Frontal cortex (tissue), 4 donors: ENCODE data around the gene HK1. TPM values are rescaled to one million over a fixed set of nuclear protein-coding genes. Genes with fewer than 3 reads are reported as not detected.

Experiments
- DNase-seq, 2 donors: peaks; one replicate each; pipeline ENCODE4 v3.0.0; 2012; ENCODE audit warnings: low spot score in 2 of 2
- FAIRE-seq: peaks from 2 replicates; lab custom pipeline; 2012; peaks lifted over from hg19 to GRCh38; lab: Jason Lieb, UNC
- total RNA-seq: library from RNA; depleted of rRNA; stranded (reverse); fragments of >200 nt; gene quantifications from one replicate; pipeline ENCODE4 v1.2.3, GENCODE V29; 2014
- donor health status: control.
- donor health status: control.
- donor health status: control.

HK1 gene
- total RNA-seq: 114 TPM

- DNase-seq (no peak), FAIRE-seq (no peak)
Observed at GRCh38 chr10:69278446-69278963, at the start of gene HK1. Gene HK1, plus strand, starts transcription at chr10:69278496.

GRCh38 chr10:69229616-69229916, 48.7 kb upstream of the HK1 start:
- FAIRE-seq: no peak

GRCh38 chr10:69230128-69230527, 48.2 kb upstream of the HK1 start:
- FAIRE-seq: no peak
- DNase-seq: no peak

More at GRCh38 chr10:69229616-69229916, 48.7 kb upstream of the HK1 start:
- DNase-seq: no peak

DNA sequence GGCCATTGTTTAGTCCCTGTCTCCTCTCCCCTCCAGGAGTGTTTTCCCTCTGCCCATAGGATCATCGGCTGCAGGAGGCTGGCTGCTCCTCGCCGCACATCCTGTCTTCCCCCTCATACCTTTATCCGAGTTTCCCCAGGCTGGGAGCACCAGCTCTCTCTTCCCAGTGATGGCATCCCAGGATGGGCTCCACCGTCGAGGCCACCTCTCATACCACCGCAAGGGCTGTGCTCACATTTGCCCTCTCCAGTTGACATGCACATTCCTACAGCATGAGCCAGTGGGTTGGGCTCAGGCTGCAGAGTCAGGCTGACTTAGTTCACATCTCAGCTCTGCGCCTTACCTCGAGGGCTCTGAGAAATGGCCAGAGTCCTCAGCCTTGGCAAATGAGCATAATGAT, 46.0 kb upstream of the HK1 start:
- DNase-seq (no peak), FAIRE-seq (no peak)

GRCh38 chr10:69232736-69233480, 45.4 kb upstream of the HK1 start:
- FAIRE-seq: no peak
- no peak for DNase-seq

- DNase-seq: no peak
- FAIRE-seq: no peak
Observed at GRCh38 chr10:69234447-69234846, 43.8 kb upstream of the HK1 start.

DNA sequence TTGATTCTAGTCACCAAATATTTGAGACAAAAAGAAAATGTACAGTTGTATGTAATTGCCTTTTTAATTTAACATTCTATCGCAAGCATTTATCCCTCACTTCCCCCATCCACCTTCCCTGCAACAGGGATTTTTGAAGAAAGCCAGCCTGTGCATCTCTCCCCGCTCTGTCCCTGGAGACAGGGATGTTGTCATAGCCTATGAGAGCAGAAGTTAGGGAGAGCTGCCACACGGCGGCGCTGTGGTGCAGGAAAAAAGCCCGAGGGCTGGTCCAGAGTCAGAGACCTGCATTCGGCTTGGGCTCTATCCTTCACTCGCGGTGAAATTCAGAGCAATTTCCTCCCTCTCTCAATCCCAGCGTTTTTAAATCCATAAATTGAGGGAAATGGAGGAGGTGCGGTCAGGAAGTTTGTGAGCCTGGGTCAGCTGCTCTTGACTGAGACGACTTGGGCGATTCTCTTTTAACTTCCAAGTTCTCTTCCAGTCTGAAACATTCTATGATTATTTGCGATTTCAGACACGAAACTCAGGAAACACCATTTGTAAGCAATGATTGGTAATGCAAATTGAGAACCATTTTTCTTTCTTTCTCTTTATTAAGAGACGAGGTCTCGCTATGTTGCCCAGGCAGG, 40.7 kb upstream of the HK1 start:
- DNase-seq (peak; percentile 59 to 84), FAIRE-seq (no peak)

DNA sequence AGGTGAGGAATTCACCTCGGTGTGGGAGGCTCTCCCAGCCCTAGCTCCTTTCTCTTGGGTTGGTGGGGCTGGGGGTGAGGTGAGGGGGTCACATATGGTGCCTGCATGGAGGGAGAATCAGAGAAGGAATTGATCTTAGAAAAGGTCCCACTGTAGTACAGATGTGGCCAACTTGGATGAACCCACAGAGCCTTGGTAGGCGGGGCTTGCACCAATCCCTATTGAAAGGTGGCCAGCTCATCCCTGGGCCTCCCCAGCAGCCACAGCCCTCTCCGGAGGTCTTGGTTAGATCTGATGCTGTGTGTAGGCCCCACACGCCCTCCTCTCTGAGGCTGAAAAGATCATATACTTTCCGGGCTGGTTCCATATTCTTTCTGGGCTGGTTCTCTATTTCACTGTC, 39.2 kb upstream of the HK1 start:
- FAIRE-seq (no peak), DNase-seq (no peak)

GRCh38 chr10:69239816-69240434, 38.4 kb upstream of the HK1 start:
- no peak for DNase-seq
- no peak for FAIRE-seq

DNA sequence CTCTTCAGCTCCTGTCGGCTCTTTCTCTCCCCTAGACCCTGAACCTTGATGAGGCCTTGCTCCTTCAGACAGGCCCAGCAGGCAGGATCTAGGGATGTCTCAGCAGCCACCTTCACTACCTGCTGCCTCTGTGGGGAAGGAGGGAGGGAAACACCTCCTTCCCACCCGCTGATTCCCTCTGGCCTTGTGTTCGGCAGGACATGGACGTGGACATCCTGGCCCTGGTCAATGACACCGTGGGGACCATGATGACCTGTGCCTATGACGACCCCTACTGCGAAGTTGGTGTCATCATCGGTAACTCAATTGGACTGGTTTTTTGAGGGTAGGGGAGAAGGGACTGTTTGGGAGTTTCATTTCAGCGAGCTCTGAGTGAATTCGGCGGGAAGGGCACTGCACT, 37.8 kb upstream of the HK1 start:
- DNase-seq: no peak
- FAIRE-seq: no peak

DNA sequence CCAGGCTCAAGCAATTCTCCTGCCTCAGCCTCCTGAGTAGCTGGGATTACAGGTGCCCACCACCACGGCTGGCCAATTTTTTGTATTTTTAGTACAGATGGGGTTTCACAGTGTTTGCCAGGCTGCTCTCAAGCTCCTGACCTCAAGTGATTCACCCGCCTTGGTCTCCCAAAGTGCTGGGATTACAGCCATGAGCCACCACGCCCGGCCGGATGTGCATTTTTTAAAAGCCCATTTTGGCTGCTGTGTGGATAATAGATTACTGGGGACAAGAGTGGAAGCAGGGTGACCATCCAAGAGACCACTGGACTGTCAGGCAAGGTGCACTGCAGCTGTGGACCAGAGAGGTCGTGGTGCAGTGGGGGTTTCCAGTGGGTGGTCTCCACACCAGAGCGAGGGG, 36.7 kb upstream of the HK1 start:
- DNase-seq (no peak), FAIRE-seq (no peak)

DNA sequence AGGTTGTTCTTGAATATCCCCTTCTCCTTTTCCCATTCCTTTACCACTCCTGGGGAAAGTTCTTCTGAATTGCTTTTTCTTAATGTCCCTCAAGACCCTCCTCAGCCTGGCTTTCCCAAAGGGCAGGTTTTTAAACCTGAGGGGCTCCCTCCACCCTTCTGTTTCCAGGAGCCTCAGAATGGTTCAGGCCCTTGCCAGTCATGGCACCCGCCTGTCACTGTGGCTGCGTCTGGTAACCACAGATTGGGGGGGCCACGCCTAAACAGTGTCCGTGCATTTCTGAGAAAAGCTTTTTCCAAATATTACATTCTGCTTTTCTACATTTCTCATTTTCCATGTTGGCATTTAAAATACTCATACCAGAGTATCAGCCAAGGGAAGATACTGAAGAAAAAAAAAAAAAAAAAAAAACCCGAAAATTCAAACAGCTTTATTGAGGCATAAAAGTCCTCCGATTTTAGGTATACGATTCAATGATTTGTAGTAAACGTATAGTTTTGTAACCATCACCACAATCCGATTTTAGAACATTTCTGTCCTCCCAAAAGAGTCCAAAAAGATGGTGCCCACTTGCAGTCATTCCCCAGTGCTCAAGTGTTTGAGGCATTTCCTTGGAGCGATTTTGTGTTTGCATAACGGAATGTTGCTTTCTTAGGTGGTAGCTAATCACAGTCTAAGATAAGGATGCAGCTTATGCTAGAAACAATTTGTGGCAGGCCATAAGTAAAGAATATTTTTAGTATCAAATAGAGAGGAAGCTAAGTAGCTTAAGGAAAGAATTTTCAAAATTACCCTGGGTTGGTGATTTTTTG, 36.0 kb upstream of the HK1 start:
- FAIRE-seq: no peak
- no peak for DNase-seq

- FAIRE-seq (peak; percentile 31), DNase-seq (peak; percentile 68 to 76)
Observed at GRCh38 chr10:69242852-69243212, 35.5 kb upstream of the HK1 start.

DNA sequence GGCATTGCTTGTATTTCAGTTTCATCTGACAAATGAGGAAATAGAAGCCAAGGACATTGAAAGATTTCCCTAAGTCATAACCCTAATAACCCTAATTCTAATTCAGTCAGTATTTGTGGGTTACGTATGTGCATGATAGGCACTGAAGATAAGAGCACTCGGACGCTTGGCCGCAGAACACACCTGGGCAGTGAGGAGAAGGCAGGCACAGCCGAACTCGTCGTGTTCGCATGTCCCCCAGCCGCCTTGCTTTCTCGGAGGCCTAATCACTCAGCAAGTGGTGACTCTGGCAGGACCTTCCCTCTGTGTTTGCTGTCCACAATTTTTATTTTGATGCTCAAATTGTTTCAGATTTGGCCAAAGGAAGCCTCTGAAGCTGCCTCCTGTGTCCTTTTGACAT, 34.5 kb upstream of the HK1 start:
- DNase-seq: no peak
- no peak for FAIRE-seq

- no peak for DNase-seq
- FAIRE-seq: no peak
Observed at GRCh38 chr10:69246036-69246435, 32.3 kb upstream of the HK1 start.

GRCh38 chr10:69246581-69247312, 31.5 kb upstream of the HK1 start:
- DNase-seq: no peak
- FAIRE-seq: no peak

DNA sequence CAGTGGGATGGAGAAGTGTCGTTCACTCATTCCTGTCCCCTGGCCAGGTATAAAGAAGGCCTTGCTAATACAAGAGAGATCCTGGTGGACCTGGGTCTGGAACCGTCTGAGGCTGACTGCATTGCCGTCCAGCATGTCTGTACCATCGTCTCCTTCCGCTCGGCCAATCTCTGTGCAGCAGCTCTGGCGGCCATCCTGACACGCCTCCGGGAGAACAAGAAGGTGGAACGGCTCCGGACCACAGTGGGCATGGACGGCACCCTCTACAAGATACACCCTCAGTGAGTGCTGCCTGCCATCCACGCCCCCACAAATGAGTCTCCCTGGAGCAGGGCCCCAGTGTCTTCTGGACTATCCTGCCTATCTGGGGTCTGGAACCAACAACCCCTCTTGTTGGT, 31.0 kb upstream of the HK1 start:
- FAIRE-seq (no peak), DNase-seq (no peak)

DNA sequence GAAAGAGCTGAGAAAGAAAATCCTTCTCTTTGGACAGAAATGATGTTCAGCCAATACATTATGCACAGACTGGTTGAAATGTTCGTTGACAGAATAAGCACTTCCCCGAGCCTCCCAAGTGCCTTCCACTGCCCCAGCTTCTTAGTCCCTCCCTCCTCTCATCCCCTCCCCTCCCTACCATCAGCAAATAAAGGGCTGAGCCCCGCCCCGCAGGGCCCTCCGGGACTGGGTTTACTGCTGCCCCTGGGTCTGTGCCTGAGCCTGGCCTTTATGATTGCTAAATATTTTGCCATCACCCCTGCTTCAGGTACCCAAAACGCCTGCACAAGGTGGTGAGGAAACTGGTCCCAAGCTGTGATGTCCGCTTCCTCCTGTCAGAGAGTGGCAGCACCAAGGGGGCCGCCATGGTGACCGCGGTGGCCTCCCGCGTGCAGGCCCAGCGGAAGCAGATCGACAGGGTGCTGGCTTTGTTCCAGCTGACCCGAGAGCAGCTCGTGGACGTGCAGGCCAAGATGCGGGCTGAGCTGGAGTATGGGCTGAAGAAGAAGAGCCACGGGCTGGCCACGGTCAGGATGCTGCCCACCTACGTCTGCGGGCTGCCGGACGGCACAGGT, 30.1 kb upstream of the HK1 start:
- FAIRE-seq: no peak
- DNase-seq: no peak

DNA sequence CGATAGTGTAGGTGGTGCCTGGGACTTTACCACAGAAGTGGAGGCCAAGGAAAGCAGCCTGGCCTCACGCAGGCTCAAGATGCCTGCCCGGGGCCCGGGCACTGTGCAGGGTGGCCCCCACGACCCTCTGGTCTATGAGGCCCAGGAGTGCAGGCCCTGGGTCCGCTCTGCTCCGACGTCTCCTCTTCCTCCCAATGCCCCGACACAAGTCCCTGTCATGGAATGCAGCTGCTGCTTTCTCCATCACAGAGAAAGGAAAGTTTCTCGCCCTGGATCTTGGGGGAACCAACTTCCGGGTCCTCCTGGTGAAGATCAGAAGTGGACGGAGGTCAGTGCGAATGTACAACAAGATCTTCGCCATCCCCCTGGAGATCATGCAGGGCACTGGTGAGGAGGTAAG, 28.3 kb upstream of the HK1 start:
- FAIRE-seq (no peak), DNase-seq (no peak)
